CD4-positive, alpha-beta T cell treated with Interleukin-17A for 1 hour (primary cell): Measurements from ENCODE around the gene TFAP2B.
A peak's percentile ranks its signal among the peaks of the same experiment; 100 is the strongest.

Experiments used
- DNase-seq: peaks from one replicate; pipeline ENCODE4 v3.0.0-alpha.2; 2020

TFAP2B gene

GRCh38 chr6:50818673-50819072 is at the start of gene TFAP2B:
Gene TFAP2B (plus strand): TSS chr6:50818871. CDS start chr6:50818892, 21 bp downstream.
- DNase-seq = no peak

- DNase-seq = no peak
Observed at GRCh38 chr6:50778696-50779095, 40.0 kb upstream of the TFAP2B start.

GRCh38 chr6:50780382-50780781 is 38.3 kb upstream of the TFAP2B start:
- DNase-seq = no peak

- no peak for DNase-seq
Observed at GRCh38 chr6:50785921-50786320, 32.8 kb upstream of the TFAP2B start.

GRCh38 chr6:50791900-50792508 is 26.7 kb upstream of the TFAP2B start:
- DNase-seq = no peak

DNA sequence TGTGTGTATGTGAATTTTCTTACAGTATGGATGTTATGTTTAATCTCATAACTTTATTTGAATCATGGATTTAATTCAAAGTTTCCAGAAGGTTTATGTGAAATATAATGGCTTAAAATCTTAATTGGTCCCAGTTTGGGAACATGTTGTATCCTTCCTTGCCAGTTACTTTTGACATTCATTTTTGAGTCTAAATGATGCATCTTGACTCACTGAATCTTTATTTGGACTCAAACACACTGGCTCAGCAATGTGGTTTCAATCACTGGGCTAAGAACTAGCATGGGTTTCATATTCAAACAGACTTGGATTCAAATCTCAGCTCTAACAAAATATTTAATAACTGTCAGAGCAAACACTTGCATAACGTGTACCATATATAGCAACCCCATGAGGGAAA is 25.9 kb upstream of the TFAP2B start:
- DNase-seq = no peak

GRCh38 chr6:50795574-50795973 is 23.1 kb upstream of the TFAP2B start:
- no peak for DNase-seq

GRCh38 chr6:50804283-50804682 is 14.4 kb upstream of the TFAP2B start:
- DNase-seq = no peak

- DNase-seq = no peak
Observed at GRCh38 chr6:50807035-50807434, 11.6 kb upstream of the TFAP2B start.

DNA sequence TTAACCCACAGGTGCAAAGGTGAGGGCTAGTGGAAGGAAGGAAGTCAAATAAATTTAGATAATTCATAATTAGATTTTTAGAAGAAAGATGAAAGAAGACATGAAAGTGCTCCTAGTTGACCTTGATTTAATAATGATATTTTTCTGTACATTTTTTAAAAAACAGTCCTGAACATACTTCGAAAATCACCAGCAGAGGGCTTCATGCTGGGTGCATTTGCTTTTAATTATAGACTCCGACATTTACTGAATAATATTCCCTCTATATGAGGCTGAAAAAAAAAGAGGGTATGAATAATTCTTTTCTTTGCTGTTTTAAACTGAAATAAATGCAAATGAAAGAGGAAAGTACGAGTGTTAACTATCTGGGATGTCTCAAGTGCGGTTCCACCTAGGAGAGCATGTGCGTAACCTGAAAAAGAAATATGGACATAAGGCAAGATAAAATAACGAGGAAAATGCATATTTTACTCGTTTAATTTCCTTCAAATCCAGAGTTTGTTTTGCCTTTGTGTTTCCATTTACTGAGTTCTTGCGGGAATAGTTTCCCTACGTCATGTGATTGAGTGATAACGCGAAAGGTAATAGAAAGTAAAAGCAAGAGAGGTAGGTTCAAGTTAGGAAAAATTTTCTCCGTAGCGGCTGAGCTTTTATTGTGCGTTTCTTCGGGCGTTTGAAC is 3.1 kb upstream of the TFAP2B start:
- no peak for DNase-seq

DNA sequence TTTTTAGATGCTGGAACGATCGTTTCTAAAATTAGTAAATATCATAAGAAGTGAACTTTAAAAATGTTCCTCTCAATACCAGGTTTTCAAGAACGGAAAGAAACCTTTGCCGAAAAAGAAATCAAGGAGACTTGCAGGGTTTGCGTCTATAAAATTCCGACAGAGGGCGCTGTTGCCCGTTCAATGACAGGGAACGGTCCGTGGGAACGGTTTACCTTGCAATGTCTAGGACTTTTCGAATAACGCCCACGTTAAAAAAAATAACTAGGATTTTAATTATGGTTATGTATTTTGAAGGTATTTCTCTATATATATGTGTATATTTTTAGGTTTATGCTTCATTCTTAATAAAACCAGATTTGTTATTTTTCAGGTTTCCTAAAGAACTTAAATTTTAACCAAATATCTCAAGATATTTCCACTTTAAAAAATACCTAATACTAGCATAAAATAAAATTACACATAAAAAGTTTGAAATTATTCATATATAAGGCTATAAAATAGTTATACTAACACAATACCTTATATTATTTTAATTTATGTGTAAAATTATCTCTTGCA is 2.5 kb upstream of the TFAP2B start:
- DNase-seq = peak; percentile 58

- DNase-seq = no peak
Observed at GRCh38 chr6:50816947-50817645, 1.6 kb upstream of the TFAP2B start.

GRCh38 chr6:50817646-50817950 is 1.1 kb upstream of the TFAP2B start:
- no peak for DNase-seq

DNA sequence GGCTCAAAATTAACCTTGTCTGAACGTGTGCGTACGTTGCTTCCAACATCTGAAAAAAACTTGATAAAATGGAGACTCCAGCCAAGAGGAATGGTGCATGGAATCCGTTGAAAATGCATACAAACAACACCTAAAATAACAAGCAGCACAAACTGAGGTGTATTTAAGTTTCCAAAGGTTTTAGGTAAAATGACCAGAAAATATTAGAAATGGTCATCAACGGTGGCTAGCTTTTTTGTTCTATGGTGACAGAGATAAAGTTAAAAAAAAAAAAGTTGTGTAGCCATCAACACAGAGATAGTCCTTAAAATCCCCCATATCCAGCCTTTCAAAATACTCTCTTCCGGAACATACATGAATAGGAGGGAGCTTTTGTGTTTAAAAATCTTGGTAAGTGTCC is 651 bp upstream of the TFAP2B start:
- no peak for DNase-seq

DNA sequence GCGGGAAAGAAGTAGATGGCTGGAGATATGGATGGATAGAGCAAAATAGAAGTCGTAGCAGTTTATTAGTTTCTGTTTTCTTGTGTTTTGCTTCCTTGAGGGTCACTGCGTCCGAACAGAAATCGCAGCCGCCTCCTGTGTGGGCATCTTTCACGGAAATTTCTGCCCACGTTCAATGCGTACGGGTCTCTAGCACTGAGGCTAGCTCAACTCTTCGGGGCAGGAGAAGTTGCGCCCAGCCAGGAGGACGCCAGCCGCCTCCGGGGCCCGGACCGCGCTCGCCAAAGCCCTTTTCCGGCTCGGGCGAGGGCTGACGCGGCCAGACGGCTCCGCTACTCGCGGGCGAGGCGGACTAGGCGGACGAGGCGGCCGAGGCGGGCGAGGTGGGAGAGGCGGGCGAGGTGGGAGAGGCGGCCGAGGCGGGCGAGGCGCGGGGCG is 814 bp downstream of the TFAP2B start:
- no peak for DNase-seq

DNA sequence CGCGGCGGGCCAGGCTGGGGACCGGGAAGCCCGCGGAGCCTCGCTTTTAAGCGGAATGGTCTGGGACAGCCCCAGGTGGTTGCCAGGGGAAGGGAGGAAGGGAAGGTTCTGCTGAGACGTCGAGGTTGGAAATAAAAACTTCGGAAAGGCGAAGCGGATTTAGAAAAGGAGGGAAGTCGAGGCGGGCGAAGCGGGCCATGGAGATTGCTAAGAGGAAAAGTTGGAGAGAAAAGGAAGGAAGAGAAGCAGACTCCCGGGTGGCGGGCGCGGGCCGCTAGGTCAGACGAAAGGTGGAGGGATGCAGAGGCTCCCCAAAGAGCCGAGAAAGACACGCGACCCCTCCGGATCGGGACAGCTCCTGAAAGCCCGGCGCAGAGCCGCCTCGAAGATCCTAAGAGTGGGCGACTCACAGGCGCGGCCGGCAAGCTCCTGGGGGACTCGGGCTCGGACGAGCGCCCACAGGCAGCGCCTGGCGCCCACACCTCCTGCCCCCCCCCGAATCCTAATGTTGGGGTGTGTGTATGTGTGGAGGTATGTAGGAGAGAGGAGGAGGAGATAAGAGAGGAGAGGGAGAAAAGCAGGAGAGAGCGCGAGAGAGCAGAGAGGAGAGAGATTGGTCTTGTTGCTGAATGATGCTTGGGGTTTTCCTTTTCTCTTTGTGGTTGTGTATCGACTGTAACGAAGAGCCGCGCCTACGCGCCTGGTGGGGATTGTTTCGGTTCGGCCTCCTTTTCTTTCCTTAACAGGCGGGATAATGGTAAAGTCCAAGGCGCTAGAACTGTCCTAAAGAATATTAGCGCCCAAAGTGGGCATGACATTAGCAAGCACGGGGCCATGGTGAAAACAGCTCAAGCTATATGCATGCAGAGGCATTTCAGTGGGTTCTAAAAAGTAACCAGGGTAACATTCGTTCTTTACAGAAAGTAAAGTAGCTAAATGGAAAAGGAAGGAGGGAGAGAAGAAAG is 1.5 kb downstream of the TFAP2B start:
- DNase-seq = no peak

DNA sequence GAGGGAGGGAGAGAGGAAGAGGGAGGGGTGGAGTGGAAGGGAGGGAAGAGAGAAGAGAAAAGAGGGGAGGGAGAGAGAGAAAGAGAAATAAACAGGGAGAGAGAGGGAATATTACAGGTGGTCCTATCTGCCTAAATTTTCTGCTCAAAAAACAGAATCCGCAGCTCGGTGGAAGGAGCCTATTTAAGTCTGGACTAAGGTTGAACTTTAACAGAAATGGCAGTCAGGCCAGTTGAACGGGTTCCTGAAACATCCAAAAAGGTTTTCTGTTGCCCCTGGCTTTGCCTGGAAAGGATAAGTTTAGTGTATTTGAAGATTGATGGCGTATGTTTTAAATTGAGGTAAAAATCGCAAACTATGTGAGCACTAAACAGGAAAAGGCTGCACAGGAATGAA is 2.2 kb downstream of the TFAP2B start:
- no peak for DNase-seq

DNA sequence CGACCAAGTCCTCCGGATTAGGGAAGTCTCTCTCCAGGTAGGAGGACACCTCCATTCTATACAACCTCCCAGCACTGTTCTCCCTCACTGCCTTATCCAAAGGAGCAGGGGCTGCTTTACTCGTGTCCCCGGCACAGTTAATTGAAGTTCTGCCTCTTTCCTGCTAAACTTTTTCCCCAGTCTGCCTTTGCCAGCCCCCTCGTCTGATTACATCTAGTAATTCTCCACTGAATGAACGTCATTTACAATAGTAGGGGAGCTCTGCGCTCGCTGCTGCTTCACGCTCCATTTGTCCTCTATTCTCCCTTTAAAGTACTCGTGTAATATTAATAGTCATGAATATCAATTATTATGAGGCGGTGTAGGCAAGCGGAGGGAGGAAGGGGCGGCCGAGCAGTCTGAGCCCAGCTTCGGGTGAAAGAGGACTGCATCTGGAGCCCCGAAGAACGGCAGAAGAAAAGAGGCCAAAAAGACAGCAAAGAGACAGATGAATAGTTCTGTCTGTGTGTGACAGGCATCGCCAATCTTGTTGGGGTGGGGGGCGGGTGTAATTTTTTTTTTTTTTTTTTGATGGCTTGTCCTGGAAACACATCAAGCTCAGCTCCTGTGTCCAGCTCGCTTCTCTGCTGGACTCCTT is 2.9 kb downstream of the TFAP2B start:
- no peak for DNase-seq

DNA sequence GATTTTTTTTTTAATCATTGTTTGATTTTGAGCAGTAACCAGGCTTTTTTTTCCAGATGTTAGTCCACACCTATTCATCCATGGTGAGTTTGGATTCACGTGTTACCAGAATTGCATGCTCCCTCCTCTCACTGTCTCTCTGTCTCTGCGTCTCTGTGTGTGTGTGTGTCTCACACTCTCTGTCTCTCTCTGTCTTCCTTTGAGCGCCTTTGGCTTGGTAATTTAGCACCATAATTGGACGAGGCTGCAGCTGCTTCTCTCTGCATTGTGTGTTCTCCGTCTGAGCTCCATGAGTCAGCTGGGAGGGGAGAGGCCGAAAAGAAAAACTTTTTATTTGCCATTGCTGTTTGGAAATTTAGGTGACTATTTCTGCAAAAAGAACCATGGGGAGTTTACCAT is 3.4 kb downstream of the TFAP2B start:
- DNase-seq = no peak

GRCh38 chr6:50823094-50823920 is 4.6 kb downstream of the TFAP2B start:
- no peak for DNase-seq

- DNase-seq = no peak
Observed at GRCh38 chr6:50824552-50824951, 5.9 kb downstream of the TFAP2B start.
